Body of pancreas (tissue), 4 donors: Measurements from ENCODE around the gene RUSC2. TPM values are rescaled to one million over a fixed set of nuclear protein-coding genes. Genes with fewer than 3 reads are reported as not detected.
A peak's percentile ranks its signal among the peaks of the same experiment; 100 is the strongest.
"Not testable (repeated sequence)": the region's sequence is repeated elsewhere in the genome, so short reads cannot be mapped to it uniquely, and the experiment has no call there.

ENCODE experiments used
- ATAC-seq: fragments of 150-250 bp; one replicate; pipeline ENCODE4 v1.9.1; 2016
- DNase-seq, 4 donors: peaks; one replicate each; pipeline ENCODE4 v3.0.0-alpha.2; 2019
- H3K27ac ChIP-seq, 4 donors: fragments of 200-600 bp; sonication (generic); 1 replicate in 3 of 4; 2 replicates in 1 of 4; pipeline versions ENCODE4 v1.5.1 to v1.6.1; 2016 to 2019; ENCODE audit warnings: mild to moderate bottlenecking in 1 of 4, mixed read lengths in 1 of 4, moderate library complexity in 1 of 4
- H3K27me3 ChIP-seq, 2 donors: fragments of 200-600 bp; sonication (generic); one replicate each; pipeline ENCODE4 v1.6.0; 2016; ENCODE audit warnings: mild to moderate bottlenecking in 1 of 2
- H3K36me3 ChIP-seq, 2 donors: fragments of 200-600 bp; sonication (generic); replicated peaks in 1 of 2; 2 replicates each; pipeline ENCODE4 v1.5.1; 2016; ENCODE audit warnings: low read depth in 2 of 2; ENCODE audit not compliant: insufficient read depth in 1 of 2
- H3K4me1 ChIP-seq: fragments of 200-600 bp; sonication (generic); one replicate; pipeline ENCODE4 v1.6.0; 2016
- H3K4me3 ChIP-seq, 2 donors: fragments of 200-600 bp; sonication (generic); 1 replicate in 1 of 2; 2 replicates in 1 of 2; pipeline ENCODE4 v1.5.1; 2016 to 2019
- H3K9me3 ChIP-seq, 3 donors: fragments of 200-600 bp; sonication (generic); 1 replicate in 2 of 3; 2 replicates in 1 of 3; pipeline ENCODE4 v1.5.1; 2016
- CTCF ChIP-seq, 7 experiments: fragments of 450-650 bp in 4 of 7; fragments of 200-600 bp in 3 of 7; sonication (generic) in 3 of 7; IDR thresholded peaks; one replicate each; pipeline ENCODE4 v1.5.1; 2016 to 2019; ENCODE audit warnings: antibody characterized with exemption in 7 of 7
- POLR2A ChIP-seq, 3 donors: fragments of 450-650 bp; IDR thresholded peaks; one replicate each; pipeline ENCODE4 v1.6.1; 2016; ENCODE audit warnings: antibody characterized with exemption in 3 of 3, mild to moderate bottlenecking in 2 of 3
- WGBS, 2 donors: methylation state at CpG; one replicate each; pipeline ENCODE4 v1.1.5; 2017; 5-methylcytosine and 5-hydroxymethylcytosine counted together
- intact Hi-C: fragments of 100-400 bp; cut with DNase I; formaldehyde crosslinking; loops from one replicate; pipeline ENCODE4 v1.15.1; 2023
- total RNA-seq, 2 donors: library from RNA; depleted of rRNA; stranded (reverse); fragments of >200 nt; gene quantifications; one replicate each; pipeline ENCODE4 v1.1.0, GENCODE V29; 2016

Gene RUSC2
- total RNA-seq, 2 donors from 2014 or later: 16.9 to 27.4 TPM

- TF ChIP-seq POLR2A (IDR thresholded peaks at IDR 0.05): no peak
- TF ChIP-seq CTCF (IDR thresholded peaks at IDR 0.05): no peak
- no peaks in the 10 kb centered on the region for H3K36me3 ChIP-seq
- DNase-seq (no peak), ATAC-seq (no peak)
- no peaks in the 10 kb centered on the region for H3K9me3 ChIP-seq
- H3K27ac ChIP-seq: no peak overlapping the region
- peaks cover 13% of the 10 kb centered on the region for H3K4me1 ChIP-seq
- no peak overlapping the region for H3K4me3 ChIP-seq
- intact Hi-C loops: no loop called here
- no peaks in the 10 kb centered on the region for H3K27me3 ChIP-seq
Observed at GRCh38 chr9:35533398-35533797, 43.5 kb downstream of the RUSC2 start.

DNA sequence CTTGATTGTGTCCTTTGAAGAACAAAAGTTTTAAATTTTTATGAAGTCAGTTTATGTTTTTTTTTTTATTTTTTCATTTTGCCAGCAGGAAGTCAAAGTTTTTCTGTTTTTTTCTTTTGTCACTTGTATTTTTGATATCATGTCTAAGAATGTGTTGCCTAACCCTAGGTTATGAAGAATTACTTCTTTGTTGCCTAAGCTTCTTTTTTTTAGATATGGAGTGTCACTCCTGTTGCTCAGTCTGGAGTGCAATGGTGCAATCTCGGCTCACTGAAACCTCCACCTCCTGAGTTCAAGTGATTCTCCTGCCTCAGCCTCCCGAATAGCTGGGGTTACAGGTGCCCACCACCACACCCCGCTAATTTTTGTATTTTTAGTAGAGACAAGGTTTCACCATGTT, 45.0 kb downstream of the RUSC2 start:
- 77 to 88% methylated on average over 3 of the region's 3 CpGs for WGBS, 2 donors
- ATAC-seq, H3K9me3 ChIP-seq, H3K4me3 ChIP-seq, intact Hi-C loops, H3K36me3 ChIP-seq, H3K27me3 ChIP-seq, DNase-seq: not testable (repeated sequence)
- H3K27ac ChIP-seq: peak overlapping the region in 1 of 4 donors; percentile 8
- H3K4me1 ChIP-seq: peaks cover 27% of the 10 kb centered on the region

GRCh38 chr9:35537913-35538312, 48.0 kb downstream of the RUSC2 start:
- Histone ChIP-seq H3K4me3 (no peak overlapping the region), H3K9me3 (no peaks in the 10 kb centered on the region), H3K27me3 (no peaks in the 10 kb centered on the region), H3K36me3 (no peaks in the 10 kb centered on the region), H3K27ac (peak overlapping the region; percentile 23 to 74 (median 62)), H3K4me1 (peaks cover 32% of the 10 kb centered on the region)
- WGBS, 2 donors: 85 to 100% methylated on average over 2 to 3 of the region's 3 CpGs
- TF ChIP-seq CTCF (IDR thresholded peaks at IDR 0.05) (no peak), POLR2A (IDR thresholded peaks at IDR 0.05) (no peak)
- intact Hi-C loops: no loop called here
- ATAC-seq (peak; percentile 49), DNase-seq (no peak)

- no peaks in the 10 kb centered on the region for H3K9me3 ChIP-seq
- H3K4me1 ChIP-seq: peaks cover 32% of the 10 kb centered on the region
- intact Hi-C loops: no loop called here
- peak overlapping the region; percentile 23 to 74 (median 62) for H3K27ac ChIP-seq
- ATAC-seq (peak; percentile 70), DNase-seq (peak in 2 of 4 donors; percentile 39 to 60)
- H3K27me3 ChIP-seq: no peaks in the 10 kb centered on the region
- 38 to 73% methylated on average over 13 to 17 of the region's 18 CpGs for WGBS, 2 donors
- TF ChIP-seq CTCF (IDR thresholded peaks at IDR 0.05) (no peak), POLR2A (IDR thresholded peaks at IDR 0.05) (peak in 2 of 3 donors; percentile 11 to 19)
- no peak overlapping the region for H3K4me3 ChIP-seq
- H3K36me3 ChIP-seq: no peaks in the 10 kb centered on the region
Observed at GRCh38 chr9:35538361-35539234, 48.7 kb downstream of the RUSC2 start.

Other genes starting within 250 kb of the RUSC2 start
- gene TESK1, start 115.2 kb downstream of the RUSC2 start, total RNA-seq: 10 to 100 TPM; 13.0 to 20.1 TPM
- gene CD72, start 128.3 kb downstream of the RUSC2 start, total RNA-seq: 1 to 10 TPM; 3.3 to 3.9 TPM
- gene SIT1, start 160.8 kb downstream of the RUSC2 start, total RNA-seq: under 1 TPM in 1 of 2 donors, not detected in 1; 0.26 TPM
- 1,000 to 10,000 TPM in 1 of 2 donors, 100 to 1,000 TPM in 1; 887 to 2,577 TPM for gene RMRP, start 167.9 kb downstream of the RUSC2 start, total RNA-seq
- 10 to 100 TPM; 15.8 to 42.2 TPM for gene CCDC107, start 168.2 kb downstream of the RUSC2 start, total RNA-seq
- under 1 TPM in 1 of 2 donors, not detected in 1; 0.26 TPM for gene ARHGEF39, start 175.1 kb downstream of the RUSC2 start, total RNA-seq
- gene CA9, start 183.8 kb downstream of the RUSC2 start, total RNA-seq: 10 to 100 TPM in 1 of 2 donors, 1 to 10 TPM in 1; 2.6 to 21.8 TPM
- 100 to 1,000 TPM in 1 of 2 donors, 10 to 100 TPM in 1; 75.8 to 132 TPM for gene TPM2, start 199.8 kb downstream of the RUSC2 start, total RNA-seq
- gene TLN1, start 242.1 kb downstream of the RUSC2 start, total RNA-seq: 100 to 1,000 TPM in 1 of 2 donors, 10 to 100 TPM in 1; 93.7 to 130 TPM
- 10 to 100 TPM; 31.9 to 32.6 TPM for gene CREB3, start 242.6 kb downstream of the RUSC2 start, total RNA-seq